AG09309 (cell line): ENCODE measurements around the gene URGCP.
"Not testable (repeated sequence)": the region's sequence is repeated elsewhere in the genome, so short reads cannot be mapped to it uniquely, and the experiment has no call there.

Experiments
- DNase-seq: peaks from one replicate; pipeline ENCODE4 v3.0.0-alpha.2; 2010; ENCODE audit warnings: low read depth
- H3K4me3 ChIP-seq: 2 replicates; pipeline ENCODE4 v1.5.1; 2011; ENCODE audit warnings: mild to moderate bottlenecking, low read depth, low read length, moderate library complexity; ENCODE audit not compliant: control insufficient read depth
- CTCF ChIP-seq: IDR thresholded peaks from 2 replicates; pipeline ENCODE4 v1.5.1; 2011; ENCODE audit warnings: mild to moderate bottlenecking, low read depth, low read length, inconsistent platforms; ENCODE audit not compliant: insufficient read depth, control insufficient read depth; ENCODE audit errors: missing control alignments

The URGCP gene

GRCh38 chr7:43902542-43903054, 3.8 kb downstream of the URGCP start:
- no peak for TF ChIP-seq CTCF
- H3K4me3 ChIP-seq: no peak overlapping the region
- no peak for DNase-seq

GRCh38 chr7:43898571-43898970, 7.8 kb downstream of the URGCP start:
- not testable (repeated sequence) for DNase-seq, H3K4me3 ChIP-seq

DNA sequence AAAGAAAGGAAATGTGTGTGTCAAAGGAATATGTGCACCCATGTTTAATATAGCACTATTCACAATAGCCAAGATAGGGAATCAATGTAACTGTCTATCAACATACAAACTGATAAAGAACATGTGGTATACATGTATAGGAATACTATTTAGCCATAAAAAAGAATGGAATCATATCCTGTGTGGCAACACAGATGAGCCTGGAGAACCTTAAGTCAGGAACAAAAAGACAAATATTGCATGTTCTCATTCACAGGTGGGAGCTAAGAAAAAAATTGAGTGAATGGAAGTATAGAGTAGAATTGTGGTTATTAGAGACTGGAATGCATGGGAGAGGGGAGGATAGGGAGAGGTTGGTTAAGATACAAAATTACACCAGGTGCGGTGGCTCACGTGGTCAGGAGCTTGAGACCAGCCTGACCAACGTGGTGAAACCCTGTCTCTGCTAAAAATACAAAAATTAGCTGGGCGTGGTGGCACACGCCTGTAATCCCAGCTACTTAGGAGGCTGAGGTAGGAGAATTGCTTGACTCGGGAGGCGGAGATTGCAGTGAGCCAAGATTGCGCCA, 10.5 kb downstream of the URGCP start:
- no peak for DNase-seq

GRCh38 chr7:43891069-43891955, 15.1 kb downstream of the URGCP start:
- no peak for TF ChIP-seq CTCF
- no peak for DNase-seq

More for the DNA sequence above, 10.5 kb downstream of the URGCP start:
- H3K4me3 ChIP-seq: no peak overlapping the region
- no peak for TF ChIP-seq CTCF

GRCh38 chr7:43890468-43890867, 15.9 kb downstream of the URGCP start:
- no peak for TF ChIP-seq CTCF
- H3K4me3 ChIP-seq: no peak overlapping the region
- no peak for DNase-seq

More at GRCh38 chr7:43891069-43891955, 15.1 kb downstream of the URGCP start:
- H3K4me3 ChIP-seq: no peak overlapping the region

DNA sequence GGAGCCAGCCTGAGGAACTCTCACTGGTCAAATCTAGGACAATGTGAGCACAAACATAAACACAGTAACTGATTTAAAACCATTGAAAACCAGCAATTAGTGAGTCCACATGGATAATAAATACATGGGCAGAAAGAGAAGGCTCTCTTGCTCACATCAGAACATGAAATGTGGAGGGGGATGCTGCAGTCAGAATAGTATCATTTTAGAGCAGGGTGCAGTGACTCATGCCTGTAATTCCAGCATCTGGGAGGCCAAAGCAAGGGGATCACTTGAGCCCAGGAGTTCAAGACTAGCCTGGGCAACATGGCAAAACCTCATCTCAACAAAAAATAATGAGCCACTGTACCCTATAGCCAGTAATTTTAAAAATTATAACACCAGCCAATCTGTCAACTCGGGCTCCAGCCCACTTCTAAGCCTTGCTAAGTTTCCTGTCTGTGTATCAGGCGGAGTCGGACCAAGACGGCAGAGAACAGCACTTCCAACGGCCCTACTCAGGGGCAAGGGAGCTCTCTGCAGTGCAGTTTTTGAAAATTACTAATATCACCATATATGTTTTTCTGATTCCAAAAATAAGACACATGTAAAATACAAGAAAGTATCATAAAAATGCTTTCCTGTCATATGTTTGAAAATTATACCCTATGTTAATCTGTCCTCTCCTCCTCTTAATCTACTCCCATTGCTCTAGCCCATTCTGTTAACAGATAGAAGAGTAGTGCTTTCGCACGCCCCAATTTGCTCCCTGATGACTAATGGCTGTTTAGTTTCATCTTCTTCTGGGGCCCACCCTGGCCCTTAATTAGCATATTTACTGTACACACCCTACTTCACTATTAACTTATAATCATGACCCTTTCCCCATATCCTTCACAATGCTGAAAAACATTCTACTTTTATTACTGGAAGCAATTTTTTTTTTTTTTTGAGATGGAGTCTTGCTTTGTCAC, 17.1 kb downstream of the URGCP start:
- DNase-seq: no peak
- no peak for TF ChIP-seq CTCF
- H3K4me3 ChIP-seq: no peak overlapping the region
